ENCODE results near the gene MACROD2.

DNA sequence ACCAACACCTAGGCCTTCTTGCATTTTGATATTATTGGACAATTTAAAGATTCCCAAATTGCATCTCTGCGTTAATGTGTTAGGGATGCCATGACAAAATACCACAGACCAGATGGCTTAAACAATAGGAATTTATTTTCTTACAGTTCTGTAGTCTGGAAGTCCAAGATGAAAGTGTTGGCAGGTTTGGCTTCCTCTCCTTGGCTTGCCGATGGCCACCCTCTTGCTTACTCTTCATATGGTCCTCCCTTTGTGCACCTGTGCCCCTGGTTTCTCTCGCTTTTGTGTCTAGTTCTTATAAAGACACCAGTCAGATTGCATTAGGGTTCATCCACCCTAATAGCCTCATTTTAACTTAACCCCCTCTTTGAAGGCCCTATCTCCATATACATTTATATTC is 1184.5 kb downstream of the MACROD2 start:
- TF ChIP-seq, protein P1, sequence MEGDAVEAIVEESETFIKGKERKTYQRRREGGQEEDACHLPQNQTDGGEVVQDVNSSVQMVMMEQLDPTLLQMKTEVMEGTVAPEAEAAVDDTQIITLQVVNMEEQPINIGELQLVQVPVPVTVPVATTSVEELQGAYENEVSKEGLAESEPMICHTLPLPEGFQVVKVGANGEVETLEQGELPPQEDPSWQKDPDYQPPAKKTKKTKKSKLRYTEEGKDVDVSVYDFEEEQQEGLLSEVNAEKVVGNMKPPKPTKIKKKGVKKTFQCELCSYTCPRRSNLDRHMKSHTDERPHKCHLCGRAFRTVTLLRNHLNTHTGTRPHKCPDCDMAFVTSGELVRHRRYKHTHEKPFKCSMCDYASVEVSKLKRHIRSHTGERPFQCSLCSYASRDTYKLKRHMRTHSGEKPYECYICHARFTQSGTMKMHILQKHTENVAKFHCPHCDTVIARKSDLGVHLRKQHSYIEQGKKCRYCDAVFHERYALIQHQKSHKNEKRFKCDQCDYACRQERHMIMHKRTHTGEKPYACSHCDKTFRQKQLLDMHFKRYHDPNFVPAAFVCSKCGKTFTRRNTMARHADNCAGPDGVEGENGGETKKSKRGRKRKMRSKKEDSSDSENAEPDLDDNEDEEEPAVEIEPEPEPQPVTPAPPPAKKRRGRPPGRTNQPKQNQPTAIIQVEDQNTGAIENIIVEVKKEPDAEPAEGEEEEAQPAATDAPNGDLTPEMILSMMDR (optimal IDR thresholded peaks at IDR 0.05 in 1 of 3, IDR thresholded peaks at IDR 0.05 in 1 of 3, conservative IDR thresholded peaks at IDR 0.05 in 1 of 3; ENCODE audit: extremely low read depth in 1 of 3, insufficient read depth in 2 of 3, low read length in 3 of 3): no peak
- no peak for TF ChIP-seq EZH2 (IDR thresholded peaks at IDR 0.05; ENCODE audit: low read length)
